GM12865 (cell line): ENCODE data around the gene ENO4.

Experiments
- DNase-seq: peaks from one replicate; pipeline ENCODE4 v3.0.0; 2010; ENCODE audit warnings: low read depth
- H3K4me3 ChIP-seq: 2 replicates; pipeline ENCODE4 v1.5.1; 2011; ENCODE audit warnings: mild to moderate bottlenecking, low read depth, low read length, control low read depth
- CTCF ChIP-seq: IDR thresholded peaks from 2 replicates; pipeline ENCODE4 v1.5.1; 2011; ENCODE audit warnings: low read length, control low read depth, low read depth, inconsistent platforms; ENCODE audit not compliant: insufficient read depth; ENCODE audit errors: missing control alignments

The ENO4 gene

GRCh38 chr10:116817178-116817577 lies 32.1 kb upstream of the ENO4 start:
- no peak for DNase-seq
- TF ChIP-seq CTCF: no peak
- no peak overlapping the region for H3K4me3 ChIP-seq

GRCh38 chr10:116817780-116818343 lies 31.4 kb upstream of the ENO4 start:
- no peak for DNase-seq
- H3K4me3 ChIP-seq: no peak overlapping the region
- TF ChIP-seq CTCF: no peak

- no peak overlapping the region for H3K4me3 ChIP-seq
- TF ChIP-seq CTCF: no peak
- DNase-seq: no peak
These were observed 29.2 kb upstream of the ENO4 start for GRCh38 chr10:116819999-116820677.

- DNase-seq: no peak
- TF ChIP-seq CTCF: no peak
- H3K4me3 ChIP-seq: no peak overlapping the region
These were observed 23.4 kb upstream of the ENO4 start for GRCh38 chr10:116825901-116826300.

GRCh38 chr10:116826803-116827202 lies 22.5 kb upstream of the ENO4 start:
- no peak overlapping the region for H3K4me3 ChIP-seq
- DNase-seq: no peak
- no peak for TF ChIP-seq CTCF

- no peak for TF ChIP-seq CTCF
- H3K4me3 ChIP-seq: no peak overlapping the region
- DNase-seq: no peak
These were observed 22.1 kb upstream of the ENO4 start for GRCh38 chr10:116827214-116827671.

GRCh38 chr10:116828116-116828515 lies 21.2 kb upstream of the ENO4 start:
- DNase-seq: no peak
- TF ChIP-seq CTCF: no peak
- no peak overlapping the region for H3K4me3 ChIP-seq
